Adrenal gland (tissue), 12 donors: ENCODE data around the gene PABPC1L. TPM values are rescaled to one million over a fixed set of nuclear protein-coding genes. Genes with fewer than 3 reads are reported as not detected.

Experiments used
- DNase-seq, 7 donors: peaks; one replicate each; pipeline ENCODE4 v3.0.0-alpha.2; 2019 to 2020
- H3K27ac ChIP-seq, 5 donors: fragments of 200-600 bp; sonication (generic) in 4 of 5; 1 replicate in 3 of 5; 2 replicates in 2 of 5; pipeline versions ENCODE4 v1.5.1 to v1.8.0; 2016 to 2020; ENCODE audit warnings: mild to moderate bottlenecking in 1 of 5
- H3K27me3 ChIP-seq: fragments of 200-600 bp; 2 replicates; pipeline ENCODE4 v1.8.0; 2021
- H3K36me3 ChIP-seq, 2 donors: fragments of 200-600 bp; replicated peaks in 1 of 2; 1 replicate in 1 of 2; 2 replicates in 1 of 2; pipeline versions ENCODE4 v1.5.1 to v1.8.0; 2018 to 2022
- H3K4me1 ChIP-seq, 2 donors: fragments of 200-600 bp; replicated peaks in 1 of 2; 1 replicate in 1 of 2; 2 replicates in 1 of 2; pipeline versions ENCODE4 v1.5.1 to v1.8.0; 2018 to 2021
- H3K4me3 ChIP-seq, 4 donors: fragments of 200-600 bp; sonication (generic) in 3 of 4; one replicate each; pipeline ENCODE4 v1.5.1; 2016 to 2018
- H3K9me3 ChIP-seq, 3 donors: fragments of 200-600 bp; sonication (generic) in 1 of 3; replicated peaks in 1 of 3; 1 replicate in 2 of 3; 2 replicates in 1 of 3; pipeline versions ENCODE4 v1.5.1 to v1.8.0; 2016 to 2021
- POLR2A ChIP-seq, 2 donors: fragments of 450-650 bp; IDR thresholded peaks; one replicate each; pipeline ENCODE4 v1.6.1; 2017; ENCODE audit warnings: antibody characterized with exemption in 2 of 2, mild to moderate bottlenecking in 2 of 2, moderate library complexity in 1 of 2
- WGBS, 4 donors: extraction: QIAGEN DNeasy Blood & Tissue Kit in 2 of 4; methylation state at CpG; one replicate each; pipeline versions ENCODE4 v1.1.5 to v1.1.7; 2013 to 2017; 5-methylcytosine and 5-hydroxymethylcytosine counted together
- intact Hi-C, 2 donors: fragments of 100-400 bp; cut with DNase I; formaldehyde crosslinking; loops; one replicate each; pipeline versions ENCODE4 v1.14.1 to v1.15.0; 2022 to 2023
- polyA plus RNA-seq, 3 donors: library from polyadenylated mRNA; stranded (reverse); fragments of 200-250 nt in 2 of 3; fragments of 350-450 nt in 1 of 3; fragmentation: Illumina TruSeq in 1 of 3; extraction: RNeasy Lipid Tissue Mini Kit (QIAGEN cat#74804) in 1 of 3; gene quantifications; one replicate each; pipeline ENCODE4 v1.2.3, GENCODE V29; 2013 to 2014
- total RNA-seq, 9 donors: library from RNA; depleted of rRNA in 4 of 9; stranded (reverse); fragments of >200 nt in 4 of 9; fragments of 120-200 nt in 1 of 9; fragmentation: NEBNext Ultra II Directional in 1 of 9; extraction: Animal tissue kit (Norgen Biotek cat#: 25700) in 1 of 9; gene quantifications; one replicate each; pipeline versions ENCODE4 v1.1.0 to v1.2.4, GENCODE V29; 2013 to 2023
- TF ChIP-seq, protein P1 (sequence below), 6 experiments: fragments of 450-650 bp in 4 of 6; fragments of 200-600 bp in 2 of 6; sonication (generic) in 1 of 6; IDR thresholded peaks; 1 replicate in 5 of 6; 2 replicates in 1 of 6; pipeline versions ENCODE4 v1.5.1 to v1.8.0; 2016 to 2021; ENCODE audit warnings: antibody characterized with exemption in 6 of 6, mild to moderate bottlenecking in 2 of 6, moderate library complexity in 1 of 6
- donor health status: healthy with polysubstance abuse.
- donor health status: Bipolar disorder and iron deficiency.
- donor health status: DM: yes; HTN: yes; CAD: no.
- donor health status: DM: no; HTN: no; CAD: no.
- donor health status: DM: no; HTN: no; CAD: no.
- donor health status: DM: yes; HTN: yes; CAD: no.

PABPC1L gene
- total and polyA plus RNA-seq, 12 donors, result 2.8 to 90.3 (median 13.1) TPM

DNA sequence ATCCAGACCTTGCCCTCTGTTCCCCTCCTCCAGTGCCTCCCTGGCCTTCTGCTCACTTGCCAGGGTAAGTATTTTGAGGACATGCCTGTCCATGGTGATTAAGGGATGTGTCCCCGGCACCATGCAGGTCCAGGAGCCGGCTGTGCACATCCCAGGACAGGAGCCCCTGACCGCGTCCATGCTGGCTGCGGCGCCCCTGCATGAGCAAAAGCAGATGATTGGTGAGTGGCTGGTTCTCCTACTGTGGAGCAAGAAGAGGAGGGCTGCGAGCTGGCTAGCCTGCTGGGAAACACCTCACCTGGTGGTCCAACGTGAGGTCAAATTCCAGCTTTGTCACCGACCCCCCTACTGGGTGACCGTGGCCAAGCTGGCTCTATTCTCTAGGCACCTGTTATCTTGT is 26.6 kb downstream of the PABPC1L start:
- peaks cover 0 to 8% of the 10 kb centered on the region in 2 donors for H3K36me3 ChIP-seq
- TF ChIP-seq POLR2A (IDR thresholded peaks at IDR 0.05), result no peak
- DNase-seq, result no peak
- no peaks in the 10 kb centered on the region for H3K9me3 ChIP-seq
- no peaks in the 10 kb centered on the region for H3K4me1 ChIP-seq
- no peaks in the 10 kb centered on the region for H3K27me3 ChIP-seq
- WGBS, 4 donors, result 94 to 100% (median 97%) methylated on average over 4 to 10 of the region's 10 CpGs
- intact Hi-C loops, result no loop called here
- no peak overlapping the region for H3K4me3 ChIP-seq
- no peak overlapping the region for H3K27ac ChIP-seq

DNA sequence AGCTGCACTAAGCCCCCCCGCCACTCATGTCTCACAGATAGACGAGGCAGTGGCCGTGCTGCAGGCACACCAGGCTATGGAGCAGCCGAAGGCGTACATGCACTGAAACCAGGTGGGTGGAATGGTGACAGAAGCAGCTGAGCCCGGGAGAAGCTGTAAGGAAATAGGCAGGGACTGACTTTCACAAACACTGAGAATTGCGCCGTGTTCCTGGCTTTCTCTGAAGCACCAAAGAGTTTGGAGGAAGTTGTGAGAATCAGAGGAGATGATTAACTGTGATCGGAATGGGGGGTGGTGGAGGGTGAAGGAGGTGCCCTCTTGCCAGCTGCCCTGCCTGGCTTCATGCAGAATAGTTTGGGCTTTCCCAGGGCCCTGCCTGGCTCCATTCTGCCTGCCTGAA is 28.8 kb downstream of the PABPC1L start:
- no peak for DNase-seq
- no peaks in the 10 kb centered on the region for H3K9me3 ChIP-seq
- H3K27ac ChIP-seq, result no peak overlapping the region
- WGBS, 4 donors, result 84 to 88% (median 87%) methylated on average over 9 of the region's 9 CpGs
- no peaks in the 10 kb centered on the region for H3K27me3 ChIP-seq
- H3K36me3 ChIP-seq, result peaks cover 0 to 29% of the 10 kb centered on the region in 2 donors
- H3K4me1 ChIP-seq, result no peaks in the 10 kb centered on the region
- no peak overlapping the region for H3K4me3 ChIP-seq
- TF ChIP-seq POLR2A (IDR thresholded peaks at IDR 0.05), result no peak
- TF ChIP-seq, protein P1, sequence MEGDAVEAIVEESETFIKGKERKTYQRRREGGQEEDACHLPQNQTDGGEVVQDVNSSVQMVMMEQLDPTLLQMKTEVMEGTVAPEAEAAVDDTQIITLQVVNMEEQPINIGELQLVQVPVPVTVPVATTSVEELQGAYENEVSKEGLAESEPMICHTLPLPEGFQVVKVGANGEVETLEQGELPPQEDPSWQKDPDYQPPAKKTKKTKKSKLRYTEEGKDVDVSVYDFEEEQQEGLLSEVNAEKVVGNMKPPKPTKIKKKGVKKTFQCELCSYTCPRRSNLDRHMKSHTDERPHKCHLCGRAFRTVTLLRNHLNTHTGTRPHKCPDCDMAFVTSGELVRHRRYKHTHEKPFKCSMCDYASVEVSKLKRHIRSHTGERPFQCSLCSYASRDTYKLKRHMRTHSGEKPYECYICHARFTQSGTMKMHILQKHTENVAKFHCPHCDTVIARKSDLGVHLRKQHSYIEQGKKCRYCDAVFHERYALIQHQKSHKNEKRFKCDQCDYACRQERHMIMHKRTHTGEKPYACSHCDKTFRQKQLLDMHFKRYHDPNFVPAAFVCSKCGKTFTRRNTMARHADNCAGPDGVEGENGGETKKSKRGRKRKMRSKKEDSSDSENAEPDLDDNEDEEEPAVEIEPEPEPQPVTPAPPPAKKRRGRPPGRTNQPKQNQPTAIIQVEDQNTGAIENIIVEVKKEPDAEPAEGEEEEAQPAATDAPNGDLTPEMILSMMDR (IDR thresholded peaks at IDR 0.05), result no peak
- intact Hi-C loops, result no loop called here

DNA sequence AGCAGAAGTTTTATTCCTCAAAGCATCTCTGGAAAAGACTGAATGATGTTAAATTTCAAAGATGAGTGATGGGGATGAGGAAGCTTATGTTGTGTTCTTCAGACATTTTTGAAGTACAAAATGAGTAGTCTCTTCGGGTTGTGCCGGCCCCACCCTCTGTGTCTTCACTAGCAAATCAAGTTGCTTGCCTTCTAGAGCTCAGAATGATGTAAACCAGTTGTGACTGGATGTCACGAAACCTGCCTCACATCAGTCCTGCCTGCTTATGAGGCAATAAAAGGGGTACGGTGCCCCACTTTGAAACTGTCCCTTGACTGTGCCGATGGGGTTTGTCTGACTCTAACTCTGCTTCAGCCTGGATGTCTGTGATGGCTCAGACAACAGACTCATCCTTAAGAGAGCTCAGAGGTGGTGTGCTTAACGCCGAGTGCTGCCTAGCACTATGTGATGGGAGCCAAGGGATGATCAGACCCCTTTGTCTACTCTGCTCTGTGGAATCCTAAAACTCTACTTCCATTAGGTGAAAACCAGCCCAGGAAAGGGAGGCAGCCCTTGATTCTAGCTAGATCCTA is 31.3 kb downstream of the PABPC1L start:
- no peaks in the 10 kb centered on the region for H3K27me3 ChIP-seq
- intact Hi-C loops, result no loop called here
- H3K27ac ChIP-seq, result no peak overlapping the region
- no peak overlapping the region for H3K4me3 ChIP-seq
- WGBS, 4 donors, result 87 to 92% (median 90%) methylated on average over 7 of the region's 7 CpGs
- no peak for DNase-seq
- H3K9me3 ChIP-seq, result no peaks in the 10 kb centered on the region
- TF ChIP-seq POLR2A (IDR thresholded peaks at IDR 0.05), result no peak
- TF ChIP-seq, protein P1 (IDR thresholded peaks at IDR 0.05), result no peak
- peaks cover 0 to 39% of the 10 kb centered on the region in 2 donors for H3K36me3 ChIP-seq
- H3K4me1 ChIP-seq, result peaks cover 0 to 8% of the 10 kb centered on the region in 2 donors

DNA sequence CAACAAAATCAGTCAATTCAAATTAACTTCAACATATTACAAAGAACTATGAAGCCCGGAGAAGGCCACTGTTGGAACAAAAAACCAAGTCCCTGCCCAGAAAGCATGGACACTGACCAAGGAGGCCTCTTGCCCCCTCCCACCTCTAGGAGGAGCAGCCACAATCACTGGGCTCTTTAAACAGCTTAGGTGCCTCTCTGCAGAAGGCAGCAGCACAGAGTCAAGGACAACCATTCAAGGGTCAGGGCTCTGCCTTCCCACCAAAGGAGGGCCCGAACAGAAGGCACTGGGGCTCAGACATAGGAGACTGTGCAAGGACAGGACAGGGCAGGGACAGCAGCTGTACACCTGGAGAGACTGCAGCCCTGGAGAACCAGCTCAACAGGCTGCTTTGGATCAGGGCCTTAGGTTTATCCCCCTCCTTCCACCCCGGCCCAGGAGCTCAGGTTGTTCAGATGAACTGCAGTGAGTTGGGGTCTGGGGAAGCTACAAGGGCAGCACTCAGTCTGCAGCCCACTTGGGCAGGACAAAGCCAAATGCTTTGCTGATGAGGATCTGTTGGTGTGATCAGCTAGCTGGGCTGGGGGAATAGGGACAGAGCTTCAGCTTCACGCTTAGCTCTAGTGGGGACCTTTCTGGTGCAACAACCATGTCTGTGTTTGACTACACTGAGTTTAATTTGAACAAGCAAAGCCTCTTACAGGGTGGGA is 32.6 kb downstream of the PABPC1L start:
- Histone ChIP-seq H3K9me3 (no peaks in the 10 kb centered on the region), H3K36me3 (peaks cover 0 to 49% of the 10 kb centered on the region in 2 donors), H3K4me3 (no peak overlapping the region), H3K27me3 (no peaks in the 10 kb centered on the region), H3K4me1 (peaks cover 0 to 8% of the 10 kb centered on the region in 2 donors), H3K27ac (no peak overlapping the region)
- TF ChIP-seq, protein P1 (IDR thresholded peaks at IDR 0.05), result no peak
- TF ChIP-seq POLR2A (IDR thresholded peaks at IDR 0.05), result no peak
- intact Hi-C loops, result no loop called here
- 50 to 75% (median 72%) methylated on average over 1 to 4 of the region's 4 CpGs for whole genome bisulfite sequencing, 4 donors
- DNase-seq, result no peak
